GM21737 (cell line): ENCODE data around the gene POLRMT.
"Not testable (repeated sequence)": the region's sequence is repeated elsewhere in the genome, so short reads cannot be mapped to it uniquely, and the experiment has no call there.

Source experiments
- ATAC-seq: cut with Tn5 transposase; IDR thresholded peaks from one replicate; pipeline ENCODE4 v1.9.1; 2021; ENCODE audit warnings: mild to moderate bottlenecking, moderate library complexity; ENCODE audit not compliant: unreplicated experiment

POLRMT gene

DNA sequence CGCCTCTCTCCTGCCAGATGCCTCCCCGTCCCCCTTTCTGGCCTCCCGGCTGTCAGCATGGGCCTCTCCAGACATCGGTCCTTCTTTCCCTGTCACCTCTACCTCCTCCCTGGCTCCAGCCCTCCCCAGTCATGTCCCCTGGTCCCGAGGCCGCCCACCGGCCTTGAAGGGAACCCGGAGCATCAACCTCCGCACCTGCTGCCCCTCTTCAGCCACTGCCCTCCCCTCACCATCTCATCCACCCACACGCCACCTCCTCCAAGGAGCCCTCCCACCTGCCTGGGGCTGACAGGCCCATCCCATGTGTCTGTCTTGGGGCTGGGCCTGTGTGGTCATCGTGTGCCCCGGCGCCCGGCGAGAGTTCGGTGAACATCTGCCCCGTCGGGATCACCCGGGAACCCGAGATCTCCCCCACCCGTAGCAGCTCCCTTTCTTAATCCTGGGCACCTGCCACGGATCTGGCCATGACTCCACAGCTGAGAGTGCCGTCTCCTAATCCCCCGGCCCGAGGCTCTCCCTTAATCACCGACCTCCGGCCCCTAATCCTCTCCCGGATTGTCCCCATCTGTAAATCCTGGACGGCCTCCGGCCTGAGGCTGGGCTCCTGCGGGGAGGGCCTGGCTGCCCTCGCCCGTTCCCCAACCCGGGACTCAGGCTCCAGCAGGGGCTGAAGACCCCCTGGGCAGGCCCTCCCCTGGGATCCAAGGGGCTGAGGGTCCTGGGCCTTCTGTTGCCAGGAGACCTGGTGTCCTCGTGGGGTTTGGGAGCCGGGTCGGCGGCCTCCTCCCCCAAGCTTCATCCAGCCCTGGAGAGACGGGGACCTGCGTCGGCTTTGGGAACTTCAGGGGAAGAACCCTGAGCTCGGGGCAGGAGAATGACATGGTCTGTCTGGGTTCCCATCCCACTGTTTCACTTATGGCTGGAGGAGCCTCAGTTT is 37.7 kb downstream of the POLRMT start:
- no peak for ATAC-seq

DNA sequence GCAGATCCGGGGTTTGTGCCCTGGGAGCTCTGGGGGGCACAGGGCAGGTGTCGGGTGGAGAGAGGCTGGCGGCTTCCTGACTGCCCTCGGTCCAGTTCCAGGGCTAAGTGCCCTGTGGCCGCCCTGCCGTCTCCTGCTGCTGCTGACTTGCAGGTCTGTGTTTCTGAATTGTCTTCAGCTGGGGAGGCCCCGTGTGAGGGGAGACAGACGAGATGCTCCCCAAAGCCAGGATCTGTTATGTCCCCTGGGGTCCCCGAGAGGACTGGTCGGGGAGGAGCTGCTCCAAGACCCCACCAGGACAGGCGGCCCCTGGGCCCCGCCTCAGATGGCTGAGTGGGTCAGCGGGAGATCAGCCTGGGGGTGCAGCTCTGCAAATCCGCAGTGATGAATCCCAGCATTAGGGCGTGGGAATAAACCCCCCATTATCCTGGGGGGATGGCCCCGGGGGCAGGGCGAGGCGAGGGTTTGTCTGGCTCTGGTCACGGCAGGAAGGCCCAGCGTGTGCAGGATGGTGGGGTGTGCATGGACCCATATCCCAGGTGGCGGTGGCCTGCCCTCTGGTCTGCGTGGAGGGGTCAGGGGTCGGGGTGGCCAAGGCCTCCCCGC is 39.0 kb downstream of the POLRMT start:
- no peak for ATAC-seq

DNA sequence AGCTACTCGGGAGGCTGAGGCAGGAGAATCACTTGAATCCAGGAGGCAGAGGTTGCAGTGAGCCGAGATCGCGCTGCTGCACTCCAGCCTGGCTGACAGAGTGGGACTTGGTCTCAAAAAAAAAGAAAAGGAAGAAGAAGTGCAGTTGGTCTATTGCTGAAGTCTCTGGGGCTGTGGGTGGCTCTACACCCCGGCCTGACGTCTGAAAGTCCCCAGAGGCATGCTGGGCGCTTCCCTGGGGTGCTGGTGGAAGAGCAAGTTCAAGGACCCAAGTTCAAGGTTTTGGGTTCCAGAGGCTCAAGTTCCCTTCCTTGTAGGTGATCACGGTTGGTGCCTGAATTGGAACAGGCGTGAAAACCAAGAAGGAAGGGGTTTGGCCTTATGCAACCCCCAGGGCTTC is 39.8 kb downstream of the POLRMT start:
- no peak for ATAC-seq

DNA sequence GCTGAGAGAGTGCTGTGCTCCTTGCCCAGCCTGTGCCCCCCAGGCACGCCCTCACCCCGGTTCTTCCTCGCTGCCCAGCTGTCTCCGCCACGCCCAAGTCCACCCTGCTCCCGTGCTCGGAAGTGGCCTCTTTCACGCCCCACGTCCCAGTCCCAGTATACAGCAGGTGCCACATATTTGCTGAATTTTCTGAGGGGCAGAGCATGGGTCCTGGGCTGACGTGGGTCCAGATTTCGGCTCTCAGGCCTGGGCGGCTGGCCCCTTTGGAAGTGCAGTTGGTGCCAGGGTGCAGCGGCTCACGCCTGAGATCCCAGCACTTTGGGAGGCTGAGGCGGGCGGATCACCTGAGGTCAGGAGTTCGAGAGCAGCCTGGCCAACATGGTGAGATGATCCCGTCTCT is 40.3 kb downstream of the POLRMT start:
- ATAC-seq: no peak

DNA sequence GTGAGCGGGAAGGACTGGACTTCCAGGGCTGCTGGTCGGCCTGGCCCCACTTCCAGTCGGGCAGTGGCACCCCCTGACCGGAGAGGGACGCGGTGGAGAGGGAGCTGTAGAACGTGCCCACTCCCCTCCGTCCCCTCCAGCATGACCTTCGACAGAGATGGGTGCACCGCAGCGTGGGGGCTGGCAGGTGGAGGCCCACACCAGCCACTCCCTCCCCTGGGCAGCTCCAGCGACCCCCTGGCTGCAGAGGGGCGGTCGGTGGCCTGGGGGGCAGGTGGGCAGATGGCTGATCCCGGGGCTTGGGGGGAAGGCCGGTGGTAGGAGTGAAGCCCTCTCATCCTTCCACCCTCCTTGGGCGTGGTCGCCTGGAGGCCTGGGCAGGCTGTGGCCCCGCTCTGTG is 41.2 kb downstream of the POLRMT start:
- no peak for ATAC-seq

DNA sequence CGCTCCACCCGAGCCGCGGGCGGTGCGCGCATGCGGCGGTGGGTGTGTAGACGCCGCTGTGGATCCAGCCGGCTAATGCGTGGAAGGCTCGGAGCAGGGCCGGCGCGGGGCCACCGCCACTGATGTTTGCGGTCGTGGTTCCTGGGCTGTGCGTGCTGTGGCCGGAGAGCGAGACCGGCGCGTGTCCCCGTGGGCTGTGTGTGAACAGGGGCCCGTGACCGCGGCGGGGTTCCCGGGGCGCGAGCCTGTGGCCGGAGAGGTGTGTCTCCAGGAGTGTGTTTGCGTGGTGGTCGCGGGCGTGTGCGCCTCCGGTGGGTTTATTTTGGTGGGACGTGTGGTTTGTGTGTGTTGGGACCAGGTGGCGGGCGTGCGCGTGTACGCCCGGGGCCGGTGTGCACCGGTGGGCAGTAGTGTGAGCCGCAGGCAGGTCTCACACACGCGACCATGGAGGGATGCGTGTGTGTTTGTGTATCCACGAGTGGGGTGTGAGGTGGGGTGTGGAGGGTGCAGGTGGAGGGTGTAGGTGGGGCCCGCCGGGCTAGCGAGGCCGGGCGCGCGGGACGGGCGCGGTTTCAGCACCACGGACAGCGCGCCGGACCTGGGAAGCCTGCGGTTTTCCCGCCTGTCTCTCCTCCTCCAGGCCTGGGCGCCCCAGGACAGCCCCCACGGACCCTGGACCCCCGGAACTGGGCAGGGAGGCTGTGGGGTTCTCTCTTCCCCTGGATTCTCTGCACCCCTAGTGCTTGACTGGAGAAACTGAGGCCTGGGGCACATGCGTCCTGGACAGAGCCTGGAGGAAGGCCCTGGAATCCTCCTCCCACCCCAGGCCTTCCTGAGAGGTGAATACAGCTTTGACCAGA is 42.0 kb downstream of the POLRMT start:
- ATAC-seq: no peak

DNA sequence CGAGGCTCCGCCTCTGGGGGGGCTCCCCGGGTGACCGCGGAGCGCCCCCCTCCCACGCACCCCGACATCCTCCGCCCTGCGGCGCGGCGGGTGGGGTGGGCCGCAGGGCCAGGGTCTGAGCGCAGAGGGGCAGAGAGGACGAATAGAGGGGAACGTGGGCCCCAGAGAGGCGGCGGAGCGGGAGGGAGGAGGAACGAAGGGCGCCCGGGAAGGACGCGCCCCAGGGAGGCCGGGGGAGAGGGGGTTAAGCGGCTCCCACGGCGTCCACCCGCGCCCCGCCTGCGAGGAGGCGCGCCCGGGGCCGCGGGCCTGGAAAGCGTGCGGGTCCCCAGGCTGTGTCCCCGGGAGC is 42.6 kb downstream of the POLRMT start:
- ATAC-seq: no peak

DNA sequence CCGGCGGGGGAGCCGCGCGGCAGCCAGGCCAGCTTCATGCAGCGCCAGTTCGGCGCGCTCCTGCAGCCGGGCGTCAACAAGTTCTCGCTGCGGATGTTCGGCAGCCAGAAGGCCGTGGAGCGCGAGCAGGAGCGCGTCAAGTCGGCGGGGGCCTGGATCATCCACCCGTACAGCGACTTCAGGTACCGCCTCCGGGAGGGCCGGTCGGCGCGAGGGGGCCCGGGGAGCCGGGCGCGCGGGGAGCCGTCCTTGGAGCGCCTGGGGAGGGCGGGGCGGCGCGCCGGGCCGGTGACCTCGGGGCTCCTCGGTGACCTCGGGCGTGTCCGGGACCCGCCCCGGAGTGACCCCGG is 43.0 kb downstream of the POLRMT start:
- no peak for ATAC-seq

DNA sequence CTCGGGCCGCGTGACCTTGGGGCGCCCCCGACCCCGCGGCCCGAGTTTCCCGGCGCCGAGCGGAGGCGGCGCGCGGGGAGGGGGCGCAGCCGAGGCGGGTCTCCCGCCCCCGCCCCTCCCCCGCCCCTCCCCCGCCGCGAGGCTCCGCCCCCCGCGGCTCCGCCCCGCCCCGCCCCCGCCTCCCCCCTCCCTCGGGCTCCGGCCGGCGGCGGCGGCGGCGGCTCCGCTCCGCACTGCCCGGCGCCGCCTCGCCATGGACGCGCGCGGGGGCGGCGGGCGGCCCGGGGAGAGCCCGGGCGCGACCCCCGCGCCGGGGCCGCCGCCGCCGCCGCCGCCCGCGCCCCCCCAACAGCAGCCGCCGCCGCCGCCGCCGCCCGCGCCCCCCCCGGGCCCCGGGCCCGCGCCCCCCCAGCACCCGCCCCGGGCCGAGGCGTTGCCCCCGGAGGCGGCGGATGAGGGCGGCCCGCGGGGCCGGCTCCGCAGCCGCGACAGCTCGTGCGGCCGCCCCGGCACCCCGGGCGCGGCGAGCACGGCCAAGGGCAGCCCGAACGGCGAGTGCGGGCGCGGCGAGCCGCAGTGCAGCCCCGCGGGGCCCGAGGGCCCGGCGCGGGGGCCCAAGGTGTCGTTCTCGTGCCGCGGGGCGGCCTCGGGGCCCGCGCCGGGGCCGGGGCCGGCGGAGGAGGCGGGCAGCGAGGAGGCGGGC is 43.5 kb downstream of the POLRMT start, which contains the start of gene HCN2:
Gene HCN2 (plus strand): TSS at position 189 of the 703 bp plus-strand sequence. CDS start 65 bp downstream, at position 254.
- ATAC-seq: no peak

DNA sequence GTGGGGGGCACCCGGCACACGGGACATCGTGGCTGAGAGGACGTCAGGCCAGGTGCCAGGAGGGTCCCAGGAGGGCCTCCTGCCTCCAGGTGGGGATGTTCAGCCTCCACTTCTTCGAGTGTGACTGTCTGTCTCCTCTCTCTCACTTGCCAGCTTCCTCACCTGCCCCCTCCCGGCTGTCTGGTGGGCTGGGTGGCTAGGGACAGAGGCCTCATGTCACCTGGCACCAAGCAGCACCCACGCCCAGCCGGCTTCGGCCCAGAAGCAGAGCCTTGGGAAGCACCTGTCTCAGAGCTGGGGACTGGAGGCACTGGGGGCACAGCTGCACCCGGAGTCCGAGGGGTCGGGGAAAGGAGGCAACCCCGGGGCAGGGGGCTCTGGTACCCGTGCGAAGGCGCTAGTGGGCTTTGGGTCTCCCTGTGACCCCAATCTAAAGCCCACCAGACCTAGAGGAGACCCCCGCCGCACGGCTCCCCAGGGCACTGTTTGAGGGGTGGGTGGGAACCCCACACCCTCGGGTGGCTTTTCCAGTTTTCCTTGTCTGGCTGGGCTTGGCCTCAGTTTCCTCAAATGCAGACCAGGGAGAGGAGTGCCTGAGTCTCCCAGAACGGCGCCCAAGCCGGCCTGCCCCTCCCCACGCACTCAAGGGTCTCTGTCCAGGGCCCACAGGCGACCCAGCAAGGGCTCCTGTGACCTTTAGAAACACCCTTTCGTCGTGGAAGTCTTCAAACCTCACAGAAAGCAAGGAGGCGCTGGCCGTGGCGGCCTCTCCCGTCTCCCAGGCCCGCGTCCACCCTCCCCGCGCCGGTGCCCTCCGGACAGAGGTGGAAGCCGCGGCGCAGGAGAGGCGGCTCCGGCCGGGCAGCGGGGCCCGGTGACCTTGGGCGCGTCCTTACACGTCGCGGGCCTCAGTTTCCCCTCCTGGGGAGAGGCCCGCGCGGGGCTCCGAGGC is 44.3 kb downstream of the POLRMT start:
- ATAC-seq: no peak

DNA sequence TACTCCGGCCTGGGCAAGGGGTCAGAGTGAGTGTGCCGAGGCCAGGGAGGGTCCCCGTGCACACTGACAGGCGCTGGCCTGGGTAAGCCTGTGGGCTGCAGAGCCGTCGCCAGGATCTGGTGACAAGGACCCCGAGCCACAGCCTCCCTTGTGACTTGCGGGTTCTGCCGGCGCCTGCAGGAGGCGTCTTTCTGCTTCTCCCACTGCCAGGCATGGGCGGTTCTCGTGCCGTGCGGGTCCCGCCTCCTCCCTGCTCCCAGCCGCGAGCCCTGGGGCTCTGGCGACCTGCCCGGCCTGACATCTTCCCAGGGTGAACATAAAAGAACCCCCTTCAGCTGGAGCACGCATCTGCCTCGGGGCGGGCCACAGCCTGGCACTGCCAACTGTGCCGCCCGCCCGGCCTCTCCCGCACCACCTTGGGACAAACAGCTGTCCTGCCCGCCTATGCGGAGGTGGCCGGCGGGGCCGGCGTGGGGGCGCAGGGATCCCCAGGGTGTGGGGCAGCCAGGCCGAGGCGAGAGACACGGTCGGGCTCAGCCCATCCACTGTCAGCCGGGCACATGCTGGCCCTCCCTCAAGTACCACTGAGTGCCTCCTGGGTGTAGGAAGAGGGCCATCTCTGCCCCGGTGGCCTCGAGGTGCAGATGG is 45.1 kb downstream of the POLRMT start:
- ATAC-seq: no peak

DNA sequence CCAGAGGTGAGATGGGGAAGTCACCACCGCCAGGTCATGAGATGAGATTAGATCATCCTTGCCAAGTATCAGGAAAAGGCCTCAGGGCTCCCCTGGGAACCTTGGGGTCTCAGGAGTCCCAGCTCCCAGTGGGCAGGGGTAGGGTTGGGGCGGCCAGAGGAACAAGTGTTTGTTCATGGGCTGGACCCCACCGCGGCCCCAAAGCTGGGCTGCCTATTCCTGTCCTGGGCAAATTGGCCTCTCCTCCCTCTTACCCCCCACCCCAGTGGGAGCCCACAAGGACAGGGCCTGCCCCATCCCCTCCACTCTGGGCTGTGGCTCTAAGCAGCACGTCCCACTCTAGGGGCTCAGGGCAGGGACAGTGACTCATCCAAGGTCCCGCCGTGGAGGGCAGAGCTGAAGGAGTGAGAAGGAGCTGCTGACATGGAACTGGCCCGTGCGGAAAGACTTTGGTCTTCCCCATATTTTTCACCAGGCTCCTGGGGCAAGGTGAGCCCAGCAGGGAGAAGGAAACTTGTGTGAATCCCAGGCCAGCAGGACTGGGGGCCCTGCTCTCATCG is 47.7 kb downstream of the POLRMT start:
- no peak for ATAC-seq

DNA sequence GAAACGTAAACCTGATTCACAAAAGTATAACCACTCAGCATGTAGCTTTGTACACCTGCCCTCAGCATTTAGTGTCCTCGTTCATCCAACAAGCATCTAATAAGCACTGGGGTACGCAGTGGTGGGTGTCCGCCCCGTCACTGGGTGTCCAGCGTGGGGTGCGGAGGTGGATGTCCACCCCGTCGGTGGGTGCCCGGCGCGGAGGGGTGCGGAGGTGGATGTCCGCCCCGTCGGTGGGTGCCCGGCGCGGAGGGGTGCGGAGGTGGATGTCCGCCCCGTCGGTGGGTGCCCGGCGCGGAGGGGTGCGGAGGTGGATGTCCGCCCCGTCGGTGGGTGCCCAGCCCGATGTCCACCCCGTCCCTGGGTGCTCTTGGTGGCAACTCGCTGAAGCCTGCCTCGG is 48.2 kb downstream of the POLRMT start:
- not testable (repeated sequence) for ATAC-seq

DNA sequence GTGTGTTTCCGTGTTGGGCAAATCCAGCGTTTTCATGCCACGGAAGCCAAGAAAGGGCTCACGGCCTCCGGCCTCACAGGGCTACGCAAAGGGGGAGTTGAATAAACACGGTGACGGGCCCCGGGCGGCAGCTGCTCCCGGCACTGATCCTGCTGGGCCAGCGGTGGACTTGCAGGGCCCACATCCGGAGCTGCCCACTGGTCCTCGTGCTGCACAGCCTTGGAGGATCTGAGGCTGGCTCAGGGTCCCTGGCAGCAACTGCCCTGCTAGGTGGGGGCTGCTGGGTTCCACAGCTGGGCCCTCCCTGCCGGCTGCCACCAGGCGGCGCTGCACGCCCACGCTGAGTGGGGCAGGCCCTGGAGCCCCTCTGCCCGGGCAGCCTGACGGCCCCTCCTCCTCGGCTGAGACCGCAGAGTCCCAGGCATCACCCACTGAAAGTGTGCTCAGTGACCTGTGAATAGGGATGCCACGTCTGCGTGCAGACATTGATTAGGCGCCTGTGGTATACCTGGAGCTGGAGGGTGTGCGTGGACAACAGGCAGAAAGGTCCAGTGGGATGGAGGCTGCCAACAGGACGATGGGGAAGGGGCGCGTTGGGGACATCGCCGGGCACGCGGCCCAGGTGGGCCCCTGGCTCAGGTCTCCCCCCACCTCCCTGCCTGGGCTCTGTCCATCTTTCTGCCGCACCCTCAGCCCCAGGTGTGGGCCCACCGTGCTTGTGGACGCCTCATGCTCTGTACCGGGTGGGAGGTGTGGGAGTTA is 48.9 kb downstream of the POLRMT start:
- ATAC-seq: no peak

DNA sequence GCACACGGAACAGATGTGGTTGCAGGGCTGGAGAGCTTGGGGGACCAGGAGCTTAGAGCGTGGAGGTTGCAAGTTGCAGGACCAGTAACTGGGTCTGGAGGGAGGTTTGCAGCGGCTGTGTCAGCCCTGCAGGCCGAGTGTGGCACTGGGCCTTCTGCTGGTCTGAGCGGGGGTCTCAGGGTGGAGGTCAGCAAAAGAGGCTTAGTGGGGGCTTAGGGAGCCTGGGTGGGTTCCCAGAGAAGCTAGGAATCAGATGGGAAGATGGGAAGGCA is 49.4 kb downstream of the POLRMT start:
- no peak for ATAC-seq

DNA sequence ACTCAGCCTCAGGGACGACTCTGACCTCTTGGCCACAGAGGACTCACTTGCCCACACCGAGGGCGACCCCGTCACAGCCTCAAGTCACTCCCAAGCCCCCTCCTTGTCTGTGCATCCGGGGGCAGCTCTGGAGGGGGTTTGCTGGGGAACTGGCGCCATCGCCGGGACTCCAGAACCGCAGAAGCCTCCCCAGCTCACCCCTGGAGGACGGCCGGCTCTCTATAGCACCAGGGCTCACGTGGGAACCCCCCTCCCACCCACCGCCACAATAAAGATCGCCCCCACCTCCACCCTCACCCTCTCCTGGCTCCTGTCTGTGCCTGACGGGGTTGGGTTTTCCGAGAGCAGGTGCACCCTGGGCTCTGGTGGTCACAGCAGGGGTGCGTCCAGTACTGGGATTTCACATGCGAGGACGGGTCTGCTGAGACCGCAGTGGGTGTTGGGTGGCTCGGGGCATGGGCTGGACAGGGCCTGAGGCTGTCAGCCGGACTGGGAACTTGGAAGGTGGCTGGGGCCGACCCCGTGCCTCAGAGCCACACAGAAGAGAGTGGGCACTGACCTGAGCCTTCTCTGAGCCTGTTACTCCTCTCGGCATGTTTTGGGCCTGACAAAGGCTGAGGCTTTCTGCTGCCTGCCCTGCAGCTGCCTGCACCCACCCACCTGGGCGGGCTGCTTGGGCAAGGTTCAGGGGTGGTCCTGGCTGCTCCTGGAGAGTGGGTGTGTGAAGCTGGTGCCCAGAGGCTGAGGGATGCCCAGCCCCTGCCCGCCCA is 50.0 kb downstream of the POLRMT start:
- no peak for ATAC-seq

DNA sequence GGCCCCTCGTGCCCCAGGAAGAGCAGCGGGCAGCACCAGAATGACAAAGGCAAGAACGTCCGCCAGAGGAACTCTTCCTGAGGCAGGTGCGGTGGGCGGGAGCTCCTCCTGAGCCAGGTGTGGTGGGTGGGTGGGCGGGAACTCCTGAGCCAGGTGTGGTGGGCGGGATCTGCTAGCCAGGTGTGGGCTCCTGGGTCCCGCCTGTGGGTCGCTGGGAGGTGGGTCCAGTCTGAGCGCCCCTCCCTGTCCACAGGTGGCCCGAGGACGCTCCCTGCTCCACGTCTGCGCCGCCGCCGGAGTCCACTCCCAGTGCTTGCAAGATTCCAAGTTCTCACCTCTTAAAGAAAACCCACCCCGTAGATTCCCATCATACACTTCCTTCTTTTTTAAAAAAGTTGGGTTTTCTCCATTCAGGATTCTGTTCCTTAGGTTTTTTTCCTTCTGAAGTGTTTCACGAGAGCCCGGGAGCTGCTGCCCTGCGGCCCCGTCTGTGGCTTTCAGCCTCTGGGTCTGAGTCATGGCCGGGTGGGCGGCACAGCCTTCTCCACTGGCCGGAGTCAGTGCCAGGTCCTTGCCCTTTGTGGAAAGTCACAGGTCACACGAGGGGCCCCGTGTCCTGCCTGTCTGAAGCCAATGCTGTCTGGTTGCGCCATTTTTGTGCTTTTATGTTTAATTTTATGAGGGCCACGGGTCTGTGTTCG is 50.7 kb downstream of the POLRMT start:
- no peak for ATAC-seq
